Neural progenitor cell (in vitro differentiated cells): ENCODE results near the gene TRPV2. TPM values are rescaled to one million over a fixed set of nuclear protein-coding genes. Genes with fewer than 3 reads are reported as not detected.

Experiments used
- DNase-seq: peaks from one replicate; pipeline ENCODE4 v3.0.0-alpha.2; 2016; ENCODE audit warnings: low spot score
- H2AFZ ChIP-seq: fragments of 200-600 bp; sonication (generic); replicated peaks from 2 replicates; pipeline ENCODE4 v1.6.1; 2016; ENCODE audit warnings: antibody characterized with exemption
- H3F3A ChIP-seq: fragments of 200-600 bp; sonication (generic); 2 replicates; pipeline ENCODE4 v1.6.1; 2016; ENCODE audit warnings: antibody characterized with exemption, low read depth
- H3K27ac ChIP-seq: fragments of 200-600 bp; sonication (generic); 2 replicates; pipeline ENCODE4 v1.5.1; 2016; ENCODE audit warnings: mild to moderate bottlenecking
- H3K27me3 ChIP-seq: fragments of 200-600 bp; sonication (generic); 2 replicates; pipeline ENCODE4 v1.6.1; 2016; ENCODE audit warnings: mild to moderate bottlenecking, moderate library complexity
- H3K36me3 ChIP-seq: fragments of 200-600 bp; sonication (generic); 2 replicates; pipeline ENCODE4 v1.5.1; 2016
- H3K4me1 ChIP-seq: fragments of 200-600 bp; sonication (generic); 2 replicates; pipeline ENCODE4 v1.6.1; 2016; ENCODE audit warnings: mixed run types
- H3K4me2 ChIP-seq: fragments of 200-600 bp; sonication (generic); 2 replicates; pipeline ENCODE4 v1.6.1; 2016
- H3K4me3 ChIP-seq: fragments of 200-600 bp; sonication (generic); 2 replicates; pipeline ENCODE4 v1.5.1; 2016
- H3K79me2 ChIP-seq: fragments of 200-600 bp; sonication (generic); 2 replicates; pipeline ENCODE4 v1.6.1; 2016; ENCODE audit warnings: low read depth
- H3K9ac ChIP-seq: fragments of 200-600 bp; sonication (generic); 2 replicates; pipeline ENCODE4 v1.6.1; 2016
- H3K9me3 ChIP-seq: fragments of 200-600 bp; sonication (generic); 2 replicates; pipeline ENCODE4 v1.5.1; 2016; ENCODE audit warnings: low read depth
- H4K20me1 ChIP-seq: fragments of 200-600 bp; sonication (generic); 2 replicates; pipeline ENCODE4 v1.6.1; 2016; ENCODE audit warnings: low read depth
- H3K27ac Mint-ChIP-seq: 3 replicates; pipeline ENCODE4 v1.8.0; 2021; ENCODE audit warnings: mixed read lengths
- H3K27me3 Mint-ChIP-seq: 2 replicates; pipeline ENCODE4 v1.8.0; 2022; ENCODE audit warnings: low read depth, mild to moderate bottlenecking, inconsistent platforms, moderate library complexity, mixed read lengths; ENCODE audit not compliant: insufficient read depth
- H3K36me3 Mint-ChIP-seq: 3 replicates; pipeline ENCODE4 v1.8.0; 2021; ENCODE audit warnings: mixed read lengths
- H3K4me1 Mint-ChIP-seq: 3 replicates; pipeline ENCODE4 v1.8.0; 2021; ENCODE audit warnings: mixed read lengths
- H3K4me3 Mint-ChIP-seq: 3 replicates; pipeline ENCODE4 v1.8.0; 2021; ENCODE audit warnings: mild to moderate bottlenecking, moderate library complexity, mixed read lengths
- H3K9me3 Mint-ChIP-seq: 3 replicates; pipeline ENCODE4 v1.8.0; 2020; ENCODE audit warnings: mixed read lengths
- CTCF ChIP-seq: fragments of 200-600 bp; sonication (generic); IDR thresholded peaks from 2 replicates; pipeline ENCODE4 v1.5.1; 2017; ENCODE audit warnings: antibody characterized with exemption, mild to moderate bottlenecking
- EZH2 ChIP-seq: fragments of 200-600 bp; sonication (generic); IDR thresholded peaks from 2 replicates; pipeline ENCODE4 v1.6.1; 2017; ENCODE audit warnings: antibody characterized with exemption, mild to moderate bottlenecking, moderate library complexity
- EZH2phosphoT487 ChIP-seq: fragments of 200-600 bp; sonication (generic); IDR thresholded peaks from 2 replicates; pipeline ENCODE4 v1.6.1; 2017; ENCODE audit warnings: antibody characterized with exemption
- total RNA-seq: library from RNA; depleted of rRNA; stranded (reverse); fragments of >200 nt; gene quantifications from 2 replicates; pipeline ENCODE4 v1.2.3, GENCODE V29; 2015; ENCODE audit warnings: low replicate concordance

Gene TRPV2
- total RNA-seq, 1 donor from 2014 or later = 0.49 TPM

- H3K4me2 ChIP-seq = no peak overlapping the region
- DNase-seq = no peak
- H3K27me3 ChIP-seq = no peaks in the 10 kb centered on the region
- H4K20me1 ChIP-seq = no peaks in the 10 kb centered on the region
- no peaks in the 10 kb centered on the region for H3K9me3 ChIP-seq
- peaks cover 20% of the 10 kb centered on the region for H3K4me1 ChIP-seq
- Mint-ChIP-seq H3K4me3 (no peak overlapping the region), H3K4me1 (peaks cover 39% of the 10 kb centered on the region), H3K9me3 (no peaks in the 10 kb centered on the region), H3K27ac (no peak overlapping the region), H3K27me3 (peaks cover 3% of the 10 kb centered on the region), H3K36me3 (peaks cover 3% of the 10 kb centered on the region)
- H3F3A ChIP-seq = no peaks in the 10 kb centered on the region
- H3K27ac ChIP-seq = no peak overlapping the region
- no peaks in the 10 kb centered on the region for H3K36me3 ChIP-seq
- H3K9ac ChIP-seq = no peak overlapping the region
- H2AFZ ChIP-seq = no peak overlapping the region
- TF ChIP-seq EZH2phosphoT487 = no peak
- no peak for TF ChIP-seq CTCF
- no peak for TF ChIP-seq EZH2
- H3K79me2 ChIP-seq = no peaks in the 10 kb centered on the region
- H3K4me3 ChIP-seq = no peak overlapping the region
These were observed 59.9 kb downstream of the TRPV2 start for GRCh38 chr17:16475179-16475704.

GRCh38 chr17:16477255-16477654 is 61.9 kb downstream of the TRPV2 start:
- no peak for TF ChIP-seq CTCF
- no peak for TF ChIP-seq EZH2phosphoT487
- no peak for TF ChIP-seq EZH2
- no peaks in the 10 kb centered on the region for H3K36me3 ChIP-seq
- no peaks in the 10 kb centered on the region for H3K9me3 ChIP-seq
- H3K36me3 Mint-ChIP-seq = no peaks in the 10 kb centered on the region
- H3K4me2 ChIP-seq = no peak overlapping the region
- H3F3A ChIP-seq = no peaks in the 10 kb centered on the region
- no peak for DNase-seq
- H3K27ac ChIP-seq = no peak overlapping the region
- no peaks in the 10 kb centered on the region for H3K9me3 Mint-ChIP-seq
- H3K9ac ChIP-seq = no peak overlapping the region
- no peaks in the 10 kb centered on the region for H3K27me3 ChIP-seq
- peaks cover 25% of the 10 kb centered on the region for H3K4me1 Mint-ChIP-seq
- H3K4me1 ChIP-seq = peaks cover 17% of the 10 kb centered on the region
- peaks cover 4% of the 10 kb centered on the region for H3K27me3 Mint-ChIP-seq
- H3K4me3 Mint-ChIP-seq = no peak overlapping the region
- H3K79me2 ChIP-seq = no peaks in the 10 kb centered on the region
- no peak overlapping the region for H3K27ac Mint-ChIP-seq
- no peak overlapping the region for H2AFZ ChIP-seq
- H4K20me1 ChIP-seq = no peaks in the 10 kb centered on the region
- no peak overlapping the region for H3K4me3 ChIP-seq

GRCh38 chr17:16477666-16478065 is 62.3 kb downstream of the TRPV2 start:
- TF ChIP-seq EZH2phosphoT487 = no peak
- no peak for TF ChIP-seq EZH2
- no peak for TF ChIP-seq CTCF
- H2AFZ ChIP-seq = no peak overlapping the region
- no peaks in the 10 kb centered on the region for H3K36me3 ChIP-seq
- H3K27me3 Mint-ChIP-seq = peaks cover 4% of the 10 kb centered on the region
- H3K27me3 ChIP-seq = no peaks in the 10 kb centered on the region
- no peaks in the 10 kb centered on the region for H3K36me3 Mint-ChIP-seq
- H3K4me3 Mint-ChIP-seq = no peak overlapping the region
- H3K4me1 ChIP-seq = peaks cover 13% of the 10 kb centered on the region
- H3K9me3 ChIP-seq = no peaks in the 10 kb centered on the region
- no peaks in the 10 kb centered on the region for H3F3A ChIP-seq
- H3K79me2 ChIP-seq = no peaks in the 10 kb centered on the region
- H3K27ac ChIP-seq = no peak overlapping the region
- no peak for DNase-seq
- no peaks in the 10 kb centered on the region for H4K20me1 ChIP-seq
- no peaks in the 10 kb centered on the region for H3K9me3 Mint-ChIP-seq
- peaks cover 21% of the 10 kb centered on the region for H3K4me1 Mint-ChIP-seq
- H3K27ac Mint-ChIP-seq = no peak overlapping the region
- no peak overlapping the region for H3K4me2 ChIP-seq
- no peak overlapping the region for H3K4me3 ChIP-seq
- no peak overlapping the region for H3K9ac ChIP-seq
